ENCODE results near the gene PRUNE1. TPM values are rescaled to one million over a fixed set of nuclear protein-coding genes. Genes with fewer than 3 reads are reported as not detected.

PRUNE1 gene
- total and polyA plus RNA-seq, 4 donors: 6.1 to 10.6 (median 9.4) TPM

GRCh38 chr1:151059109-151060006, 51.1 kb downstream of the PRUNE1 start, which contains the start of gene CDC42SE1:
Gene CDC42SE1 (minus strand): TSS chr1:151059622. CDS start chr1:151055730, 3,892 bp downstream.
- H3K4me1 ChIP-seq (ENCODE audit: control insufficient read depth in 4 of 4, insufficient read depth in 4 of 4, low read length in 3 of 4): peaks cover 3 to 46% (median 35%) of the 10 kb centered on the region in 4 donors
- H3K27me3 ChIP-seq (ENCODE audit: control insufficient read depth in 4 of 4, insufficient read depth in 4 of 4, low read length in 3 of 4): no peaks in the 10 kb centered on the region
- H3K4me3 ChIP-seq (ENCODE audit: low read depth in 1 of 3, low read length in 3 of 3): peak within 1 kb of the TSS; percentile 68 to 96 (median 85)
- H3K27ac ChIP-seq (ENCODE audit: low read depth in 1 of 2, low read length in 2 of 2): peak within 1 kb of the TSS; percentile 91 to 94
- peaks cover 2 to 18% (median 14%) of the 10 kb centered on the region in 4 donors for H3K36me3 ChIP-seq (ENCODE audit: control insufficient read depth in 4 of 4, insufficient read depth in 3 of 4, low read depth in 1 of 4, low read length in 3 of 4)
- peak; percentile 81 for DNase-seq (ENCODE audit: low spot score)
- WGBS: under 1% methylated on average over 58 of the region's 58 CpGs
- no peaks in the 10 kb centered on the region for H3K9me3 ChIP-seq (ENCODE audit: control insufficient read depth in 4 of 4, low read length in 3 of 4)
- peak within 1 kb of the TSS; percentile 94 to 95 for H3K9ac ChIP-seq (ENCODE audit: low read depth in 1 of 2, low read length in 2 of 2)
- TF ChIP-seq JUND (IDR thresholded peaks at IDR 0.05) (no peak), RAD21 (IDR thresholded peaks at IDR 0.05) (peak; percentile 34 to 67), REST (IDR thresholded peaks at IDR 0.05) (peak; percentile 40), FOXA2 (IDR thresholded peaks at IDR 0.05) (no peak), HNF4G (IDR thresholded peaks at IDR 0.05) (no peak), MAX (IDR thresholded peaks at IDR 0.05) (no peak), TAF1 (conservative IDR thresholded peaks at IDR 0.05) (no peak), FOXA1 (IDR thresholded peaks at IDR 0.05) (no peak), GABPA (IDR thresholded peaks at IDR 0.05 in 1 of 2, conservative IDR thresholded peaks at IDR 0.05 in 1 of 2) (peak in 1 of 2 donors; percentile 80), CTCF (IDR thresholded peaks at IDR 0.05; ENCODE audit: low read depth, low read length, missing input control) (peak; percentile 76), ATF3 (IDR thresholded peaks at IDR 0.05) (no peak), YY1 (IDR thresholded peaks at IDR 0.05) (no peak), HNF4A (conservative IDR thresholded peaks at IDR 0.05) (no peak), NR2F2 (IDR thresholded peaks at IDR 0.05) (no peak), EGR1 (IDR thresholded peaks at IDR 0.05; ENCODE audit: low read depth in 2 of 2) (no peak), SP1 (IDR thresholded peaks at IDR 0.05) (no peak), RXRA (IDR thresholded peaks at IDR 0.05) (no peak), ZBTB33 (IDR thresholded peaks at IDR 0.05) (no peak)

All from liver (tissue), 9 donors.